Muscle of back (tissue), 11 donors: ENCODE data around the gene ARHGAP20. TPM values are rescaled to one million over a fixed set of nuclear protein-coding genes. Genes with fewer than 3 reads are reported as not detected.
A peak's percentile ranks its signal among the peaks of the same experiment; 100 is the strongest.
"Not testable (repeated sequence)": the region's sequence is repeated elsewhere in the genome, so short reads cannot be mapped to it uniquely, and the experiment has no call there.

ENCODE experiments used
- DNase-seq, 3 donors: peaks; one replicate each; pipeline versions ENCODE4 v3.0.0 to v3.0.0-alpha.2; 2013
- polyA plus RNA-seq, 10 donors: library from polyadenylated mRNA; unstranded; fragments of 120-200 nt; gene quantifications; one replicate each; pipeline ENCODE4 v1.2.1, GENCODE V29; 2013; ENCODE audit not compliant: insufficient read length in 10 of 10

ARHGAP20 gene
- polyA plus RNA-seq, 10 donors: 7.0 to 12.8 (median 9.3) TPM

- DNase-seq: no peak
Measured at GRCh38 chr11:110716361-110716760, 4.1 kb upstream of the ARHGAP20 start.

- peak in 1 of 3 donors; percentile 39 for DNase-seq
Measured at GRCh38 chr11:110715541-110715940, 3.3 kb upstream of the ARHGAP20 start.

- DNase-seq: no peak
Measured at GRCh38 chr11:110713449-110713776, 1.2 kb upstream of the ARHGAP20 start.

- peak; percentile 53 to 84 (median 63) for DNase-seq
Measured at GRCh38 chr11:110712659-110713448, 617 bp upstream of the ARHGAP20 start.

GRCh38 chr11:110711448-110711775 lies 825 bp downstream of the ARHGAP20 start:
- no peak for DNase-seq

GRCh38 chr11:110710628-110711381 lies 1.4 kb downstream of the ARHGAP20 start:
- peak; percentile 43 to 80 (median 64) for DNase-seq

- no peak for DNase-seq
Measured at GRCh38 chr11:110704210-110704864, 7.9 kb downstream of the ARHGAP20 start.

GRCh38 chr11:110691926-110692325 lies 20.3 kb downstream of the ARHGAP20 start:
- peak; percentile 29 to 54 (median 37) for DNase-seq

- DNase-seq: no peak
Measured at GRCh38 chr11:110689306-110689705, 22.9 kb downstream of the ARHGAP20 start.

- peak in 1 of 3 donors; percentile 14 for DNase-seq
Measured at GRCh38 chr11:110679323-110679975, 32.8 kb downstream of the ARHGAP20 start.

GRCh38 chr11:110675548-110675947 lies 36.7 kb downstream of the ARHGAP20 start:
- DNase-seq: no peak

GRCh38 chr11:110665689-110666465 lies 46.4 kb downstream of the ARHGAP20 start:
- no peak for DNase-seq

GRCh38 chr11:110655967-110656366 lies 56.3 kb downstream of the ARHGAP20 start:
- DNase-seq: no peak

GRCh38 chr11:110654456-110654855 lies 57.8 kb downstream of the ARHGAP20 start:
- peak in 1 of 3 donors; percentile 21 for DNase-seq

GRCh38 chr11:110645253-110645652 lies 67.0 kb downstream of the ARHGAP20 start:
- DNase-seq: no peak

GRCh38 chr11:110634370-110634769 lies 77.9 kb downstream of the ARHGAP20 start:
- DNase-seq: no peak

GRCh38 chr11:110631551-110631950 lies 80.7 kb downstream of the ARHGAP20 start:
- DNase-seq: no peak

- no peak for DNase-seq
Measured at GRCh38 chr11:110629594-110629993, 82.6 kb downstream of the ARHGAP20 start.

- DNase-seq: no peak
Measured at GRCh38 chr11:110621826-110622225, 90.4 kb downstream of the ARHGAP20 start.

GRCh38 chr11:110619366-110619765 lies 92.9 kb downstream of the ARHGAP20 start:
- DNase-seq: not testable (repeated sequence)

GRCh38 chr11:110614031-110614430 lies 98.2 kb downstream of the ARHGAP20 start:
- peak in 2 of 3 donors; percentile 9 to 38 for DNase-seq
